ENCODE measurements around the gene EOLA1.
"Not testable (repeated sequence)": the region's sequence is repeated elsewhere in the genome, so short reads cannot be mapped to it uniquely, and the experiment has no call there.

The EOLA1 gene

GRCh38 chrX:149512225-149512885 is 28.5 kb upstream of the EOLA1 start:
- no peaks in the 10 kb centered on the region for H3K27me3 ChIP-seq
- TF ChIP-seq CTCF (IDR thresholded peaks at IDR 0.05; ENCODE audit: low read depth, low read length) = peak; percentile 70
- no peaks in the 10 kb centered on the region for H3K9me3 ChIP-seq
- peaks cover 3% of the 10 kb centered on the region for H3K4me1 ChIP-seq
- peak; percentile 65 for DNase-seq
- no peak overlapping the region for H3K4me3 ChIP-seq (ENCODE audit: low read depth, low read length)
- no peaks in the 10 kb centered on the region for H3K36me3 ChIP-seq

GRCh38 chrX:149513825-149514428 is 26.9 kb upstream of the EOLA1 start:
- Histone ChIP-seq H3K4me1 (peaks cover 3% of the 10 kb centered on the region), H3K27me3 (no peaks in the 10 kb centered on the region), H3K9me3 (no peaks in the 10 kb centered on the region), H3K36me3 (no peaks in the 10 kb centered on the region), H3K4me3 (ENCODE audit: low read depth, low read length) (no peak overlapping the region)
- DNase-seq = no peak
- TF ChIP-seq CTCF (IDR thresholded peaks at IDR 0.05; ENCODE audit: low read depth, low read length) = no peak

GRCh38 chrX:149515954-149516602 is 24.7 kb upstream of the EOLA1 start:
- no peaks in the 10 kb centered on the region for H3K27me3 ChIP-seq
- H3K36me3 ChIP-seq = no peaks in the 10 kb centered on the region
- TF ChIP-seq CTCF (IDR thresholded peaks at IDR 0.05; ENCODE audit: low read depth, low read length) = no peak
- H3K4me1 ChIP-seq = peaks cover 3% of the 10 kb centered on the region
- no peaks in the 10 kb centered on the region for H3K9me3 ChIP-seq
- no peak for DNase-seq
- no peak overlapping the region for H3K4me3 ChIP-seq (ENCODE audit: low read depth, low read length)

- no peaks in the 10 kb centered on the region for H3K9me3 ChIP-seq
- no peaks in the 10 kb centered on the region for H3K27me3 ChIP-seq
Observed at GRCh38 chrX:149516604-149517003, 24.2 kb upstream of the EOLA1 start.

GRCh38 chrX:149517308-149517707 is 23.5 kb upstream of the EOLA1 start:
- TF ChIP-seq CTCF (IDR thresholded peaks at IDR 0.05; ENCODE audit: low read depth, low read length) = no peak
- Histone ChIP-seq H3K36me3 (no peaks in the 10 kb centered on the region), H3K4me3 (ENCODE audit: low read depth, low read length) (no peak overlapping the region), H3K27me3 (no peaks in the 10 kb centered on the region), H3K9me3 (no peaks in the 10 kb centered on the region), H3K4me1 (peaks cover 3% of the 10 kb centered on the region)
- no peak for DNase-seq

More at GRCh38 chrX:149516604-149517003, 24.2 kb upstream of the EOLA1 start:
- H3K36me3 ChIP-seq = no peaks in the 10 kb centered on the region
- no peak overlapping the region for H3K4me3 ChIP-seq (ENCODE audit: low read depth, low read length)
- no peak for DNase-seq
- TF ChIP-seq CTCF (IDR thresholded peaks at IDR 0.05; ENCODE audit: low read depth, low read length) = no peak
- peaks cover 3% of the 10 kb centered on the region for H3K4me1 ChIP-seq

GRCh38 chrX:149518236-149518635 is 22.6 kb upstream of the EOLA1 start:
- H3K27me3 ChIP-seq = no peaks in the 10 kb centered on the region
- no peaks in the 10 kb centered on the region for H3K9me3 ChIP-seq
- TF ChIP-seq CTCF (IDR thresholded peaks at IDR 0.05; ENCODE audit: low read depth, low read length) = no peak
- H3K4me1 ChIP-seq = no peaks in the 10 kb centered on the region
- no peaks in the 10 kb centered on the region for H3K36me3 ChIP-seq
- DNase-seq = no peak
- H3K4me3 ChIP-seq (ENCODE audit: low read depth, low read length) = no peak overlapping the region

- H3K4me1 ChIP-seq; H3K9me3 ChIP-seq; DNase-seq; H3K36me3 ChIP-seq; H3K27me3 ChIP-seq; H3K4me3 ChIP-seq (ENCODE audit: low read depth, low read length): not testable (repeated sequence)
Observed at GRCh38 chrX:149520636-149521277, 20.1 kb upstream of the EOLA1 start.

All from BE2C (cell line).